ENCODE measurements around the gene CSMD2. TPM values are rescaled to one million over a fixed set of nuclear protein-coding genes. Genes with fewer than 3 reads are reported as not detected.

The CSMD2 gene
- total and polyA plus RNA-seq, 2 of the 4 experiments (the other 2 are of a cell fraction), result under 0.01 to 0.36 TPM

DNA sequence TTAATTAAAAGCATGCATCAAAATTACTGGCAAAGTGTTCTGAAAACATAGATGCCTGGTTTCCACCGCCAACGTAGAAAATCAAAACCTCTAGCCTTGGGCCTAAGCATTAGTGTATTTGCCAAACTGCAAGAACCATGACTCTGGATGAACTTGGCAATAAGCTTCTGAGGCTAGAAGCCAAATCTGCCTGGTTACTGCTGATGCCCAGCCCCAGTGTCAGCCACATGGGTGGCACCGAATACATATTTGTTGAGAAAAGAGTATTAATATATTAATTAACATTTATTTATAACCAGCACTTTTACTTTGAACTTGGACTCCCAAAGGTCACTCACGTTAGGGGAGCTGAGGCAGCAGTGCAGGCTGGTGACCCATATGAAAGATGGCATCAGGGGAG is 441.8 kb downstream of the CSMD2 start:
- Histone ChIP-seq H3K4me1 (ENCODE audit: control insufficient read depth, insufficient read depth, low read length) (no peaks in the 10 kb centered on the region), H2AK9ac (replicated peaks; ENCODE audit: low read depth, low read length, poor library complexity) (no peak overlapping the region), H4K91ac (ENCODE audit: insufficient read depth, low read depth, low read length) (no peak overlapping the region), H2AK5ac (ENCODE audit: low read depth, low read length) (no peak overlapping the region), H3K27me3 (ENCODE audit: control insufficient read depth, insufficient read depth, low read length) (no peaks in the 10 kb centered on the region), H3K14ac (replicated peaks; ENCODE audit: low read depth, low read length) (no peak overlapping the region), H3K4me3 (ENCODE audit: insufficient read depth, low read depth, low read length) (no peak overlapping the region), H3K9me1 (ENCODE audit: insufficient read depth, low read length) (no peaks in the 10 kb centered on the region), H3K18ac (ENCODE audit: low read depth, low read length) (no peak overlapping the region), H2BK120ac (ENCODE audit: low read depth, low read length) (no peak overlapping the region), H3K4me2 (ENCODE audit: low read depth, low read length) (no peak overlapping the region), H3K23ac (ENCODE audit: low read depth, low read length) (no peak overlapping the region), H4K8ac (ENCODE audit: low read depth in 2 of 2, low read length in 2 of 2) (no peak overlapping the region), H3K9me3 (ENCODE audit: control insufficient read depth, insufficient read depth, low read length) (peaks cover 6% of the 10 kb centered on the region; the same call in 1 of the 2 replicates), H3K27ac (ENCODE audit: insufficient read depth, low read length) (no peak overlapping the region), H2BK5ac (ENCODE audit: low read depth, low read length, poor library complexity, severe bottlenecking) (no peak overlapping the region), H2BK15ac (ENCODE audit: low read depth, low read length) (no peak overlapping the region), H4K20me1 (ENCODE audit: insufficient read depth, low read length) (no peaks in the 10 kb centered on the region), H3K36me3 (ENCODE audit: control insufficient read depth, insufficient read depth, low read length) (no peaks in the 10 kb centered on the region), H3K79me1 (ENCODE audit: low read depth in 1 of 2, low read length in 2 of 2) (no peaks in the 10 kb centered on the region), H3K56ac (ENCODE audit: extremely low read depth, insufficient read depth, low read length) (no peak overlapping the region), H3K4ac (ENCODE audit: low read depth, low read length) (no peak overlapping the region), H4K5ac (ENCODE audit: low read depth, low read length) (no peak overlapping the region), H2AFZ (replicated peaks; ENCODE audit: low read length, poor library complexity) (no peak overlapping the region), H3K9ac (ENCODE audit: low read depth, low read length) (no peak overlapping the region), H2BK20ac (ENCODE audit: low read depth, low read length) (no peak overlapping the region)
- TF ChIP-seq, protein P1, sequence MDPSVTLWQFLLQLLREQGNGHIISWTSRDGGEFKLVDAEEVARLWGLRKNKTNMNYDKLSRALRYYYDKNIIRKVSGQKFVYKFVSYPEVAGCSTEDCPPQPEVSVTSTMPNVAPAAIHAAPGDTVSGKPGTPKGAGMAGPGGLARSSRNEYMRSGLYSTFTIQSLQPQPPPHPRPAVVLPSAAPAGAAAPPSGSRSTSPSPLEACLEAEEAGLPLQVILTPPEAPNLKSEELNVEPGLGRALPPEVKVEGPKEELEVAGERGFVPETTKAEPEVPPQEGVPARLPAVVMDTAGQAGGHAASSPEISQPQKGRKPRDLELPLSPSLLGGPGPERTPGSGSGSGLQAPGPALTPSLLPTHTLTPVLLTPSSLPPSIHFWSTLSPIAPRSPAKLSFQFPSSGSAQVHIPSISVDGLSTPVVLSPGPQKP (IDR thresholded peaks at IDR 0.05; ENCODE audit: borderline replicate concordance, low read depth, low read length), result no peak
- TF ChIP-seq NFE2L2 (IDR thresholded peaks at IDR 0.05; ENCODE audit: low read depth, low read length) (no peak), RFX5 (IDR thresholded peaks at IDR 0.05; ENCODE audit: low read depth, low read length) (no peak), CEBPB (IDR thresholded peaks at IDR 0.05; ENCODE audit: low read depth, low read length) (no peak), BHLHE40 (IDR thresholded peaks at IDR 0.05; ENCODE audit: low read depth, low read length) (no peak), RCOR1 (IDR thresholded peaks at IDR 0.05; ENCODE audit: insufficient replicate concordance, low read length) (no peak), FOS (IDR thresholded peaks at IDR 0.05; ENCODE audit: low read depth, low read length) (no peak), CHD1 (IDR thresholded peaks at IDR 0.05; ENCODE audit: low read depth, low read length) (no peak), MAFK (IDR thresholded peaks at IDR 0.05; ENCODE audit: low read depth, low read length) (no peak), RAD21 (IDR thresholded peaks at IDR 0.05; ENCODE audit: low read length) (no peak)
- TF ChIP-seq, protein P2, sequence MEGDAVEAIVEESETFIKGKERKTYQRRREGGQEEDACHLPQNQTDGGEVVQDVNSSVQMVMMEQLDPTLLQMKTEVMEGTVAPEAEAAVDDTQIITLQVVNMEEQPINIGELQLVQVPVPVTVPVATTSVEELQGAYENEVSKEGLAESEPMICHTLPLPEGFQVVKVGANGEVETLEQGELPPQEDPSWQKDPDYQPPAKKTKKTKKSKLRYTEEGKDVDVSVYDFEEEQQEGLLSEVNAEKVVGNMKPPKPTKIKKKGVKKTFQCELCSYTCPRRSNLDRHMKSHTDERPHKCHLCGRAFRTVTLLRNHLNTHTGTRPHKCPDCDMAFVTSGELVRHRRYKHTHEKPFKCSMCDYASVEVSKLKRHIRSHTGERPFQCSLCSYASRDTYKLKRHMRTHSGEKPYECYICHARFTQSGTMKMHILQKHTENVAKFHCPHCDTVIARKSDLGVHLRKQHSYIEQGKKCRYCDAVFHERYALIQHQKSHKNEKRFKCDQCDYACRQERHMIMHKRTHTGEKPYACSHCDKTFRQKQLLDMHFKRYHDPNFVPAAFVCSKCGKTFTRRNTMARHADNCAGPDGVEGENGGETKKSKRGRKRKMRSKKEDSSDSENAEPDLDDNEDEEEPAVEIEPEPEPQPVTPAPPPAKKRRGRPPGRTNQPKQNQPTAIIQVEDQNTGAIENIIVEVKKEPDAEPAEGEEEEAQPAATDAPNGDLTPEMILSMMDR (conservative IDR thresholded peaks at IDR 0.05; ENCODE audit: low read depth, low read length), result no peak
- DNase-seq (no peak), ATAC-seq (ENCODE audit: low read depth) (no peak)
- dilution Hi-C loops (cut with HindIII; ENCODE audit: low sequenced_read_pairs, unreplicated experiment), result no loop called here
- ChIA-PET POLR2A (ENCODE audit: unreplicated experiment) (no interaction called here), CTCF (no interaction called here)
- in situ Hi-C loops (cut with MboI; ENCODE audit: low sequenced_read_pairs), result no loop called here
- no CpG with 5 or more reads among the region's 4 CpGs for WGBS, 2 experiments (ENCODE audit: extremely low coverage in 2 of 2, insufficient read length in 1 of 2)
- intact Hi-C loops (cut with micrococcal nuclease), result no loop called here
- BruUV-seq (replicated peaks), result no TSS peak
